ENCODE data around the gene HSD11B1.

GRCh38 chr1:209723265-209723664, 18.6 kb downstream of the HSD11B1 start:
- TF ChIP-seq, protein P1, sequence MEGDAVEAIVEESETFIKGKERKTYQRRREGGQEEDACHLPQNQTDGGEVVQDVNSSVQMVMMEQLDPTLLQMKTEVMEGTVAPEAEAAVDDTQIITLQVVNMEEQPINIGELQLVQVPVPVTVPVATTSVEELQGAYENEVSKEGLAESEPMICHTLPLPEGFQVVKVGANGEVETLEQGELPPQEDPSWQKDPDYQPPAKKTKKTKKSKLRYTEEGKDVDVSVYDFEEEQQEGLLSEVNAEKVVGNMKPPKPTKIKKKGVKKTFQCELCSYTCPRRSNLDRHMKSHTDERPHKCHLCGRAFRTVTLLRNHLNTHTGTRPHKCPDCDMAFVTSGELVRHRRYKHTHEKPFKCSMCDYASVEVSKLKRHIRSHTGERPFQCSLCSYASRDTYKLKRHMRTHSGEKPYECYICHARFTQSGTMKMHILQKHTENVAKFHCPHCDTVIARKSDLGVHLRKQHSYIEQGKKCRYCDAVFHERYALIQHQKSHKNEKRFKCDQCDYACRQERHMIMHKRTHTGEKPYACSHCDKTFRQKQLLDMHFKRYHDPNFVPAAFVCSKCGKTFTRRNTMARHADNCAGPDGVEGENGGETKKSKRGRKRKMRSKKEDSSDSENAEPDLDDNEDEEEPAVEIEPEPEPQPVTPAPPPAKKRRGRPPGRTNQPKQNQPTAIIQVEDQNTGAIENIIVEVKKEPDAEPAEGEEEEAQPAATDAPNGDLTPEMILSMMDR (IDR thresholded peaks at IDR 0.05) = no peak
- TF ChIP-seq POLR2A (IDR thresholded peaks at IDR 0.05) = no peak
